GM23248 (cell line): ENCODE measurements around the gene LRRC51. TPM values are rescaled to one million over a fixed set of nuclear protein-coding genes. Genes with fewer than 3 reads are reported as not detected.

ENCODE experiments used
- DNase-seq: peaks from one replicate; pipeline ENCODE4 v3.0.0-alpha.2; 2015
- H2AFZ ChIP-seq: fragments of 200-600 bp; sonication (generic); 2 replicates; pipeline ENCODE4 v1.6.1; 2016; ENCODE audit warnings: antibody characterized with exemption
- H3F3A ChIP-seq: fragments of 200-600 bp; sonication (generic); 2 replicates; pipeline ENCODE4 v1.6.1; 2016; ENCODE audit warnings: mild to moderate bottlenecking, antibody characterized with exemption, mixed run types; ENCODE audit not compliant: insufficient read depth
- H3K27ac ChIP-seq: fragments of 200-600 bp; sonication (generic); 2 replicates; pipeline ENCODE4 v1.5.1; 2016; ENCODE audit warnings: mild to moderate bottlenecking
- H3K27me3 ChIP-seq: fragments of 200-600 bp; sonication (generic); replicated peaks from 2 replicates; pipeline ENCODE4 v1.6.1; 2016; ENCODE audit warnings: mild to moderate bottlenecking; ENCODE audit not compliant: insufficient read depth
- H3K36me3 ChIP-seq: fragments of 200-600 bp; sonication (generic); 2 replicates; pipeline ENCODE4 v1.6.1; 2016; ENCODE audit warnings: low read depth, mild to moderate bottlenecking
- H3K4me1 ChIP-seq: fragments of 200-600 bp; sonication (generic); 2 replicates; pipeline ENCODE4 v1.6.1; 2016; ENCODE audit warnings: mild to moderate bottlenecking; ENCODE audit not compliant: insufficient read depth
- H3K4me2 ChIP-seq: fragments of 200-600 bp; sonication (generic); one replicate; pipeline ENCODE4 v1.6.1; 2016; ENCODE audit warnings: mild to moderate bottlenecking; ENCODE audit not compliant: unreplicated experiment
- H3K4me3 ChIP-seq: fragments of 200-600 bp; sonication (generic); 2 replicates; pipeline ENCODE4 v1.5.1; 2016; ENCODE audit warnings: mild to moderate bottlenecking
- H3K79me2 ChIP-seq: fragments of 200-600 bp; sonication (generic); 2 replicates; pipeline ENCODE4 v1.6.1; 2016; ENCODE audit warnings: mild to moderate bottlenecking; ENCODE audit not compliant: insufficient read depth
- H3K9ac ChIP-seq: fragments of 200-600 bp; sonication (generic); 2 replicates; pipeline ENCODE4 v1.6.1; 2016; ENCODE audit warnings: mild to moderate bottlenecking
- H3K9me2 ChIP-seq: fragments of 200-600 bp; sonication (generic); 2 replicates; pipeline ENCODE4 v1.6.1; 2016; ENCODE audit warnings: mixed run types, mild to moderate bottlenecking, moderate library complexity; ENCODE audit not compliant: insufficient read depth
- H3K9me3 ChIP-seq: fragments of 200-600 bp; sonication (generic); one replicate; pipeline ENCODE4 v1.6.1; 2017; ENCODE audit warnings: low read depth
- H4K20me1 ChIP-seq: fragments of 200-600 bp; sonication (generic); 2 replicates; pipeline ENCODE4 v1.6.0; 2016; ENCODE audit not compliant: insufficient read depth
- EZH2 ChIP-seq: fragments of 200-600 bp; sonication (generic); IDR thresholded peaks from 2 replicates; pipeline ENCODE4 v1.6.1; 2018; ENCODE audit warnings: antibody characterized with exemption, mild to moderate bottlenecking; ENCODE audit not compliant: insufficient read depth, poor library complexity, severe bottlenecking
- EZH2phosphoT487 ChIP-seq: fragments of 200-600 bp; sonication (generic); IDR thresholded peaks from 2 replicates; pipeline ENCODE4 v1.6.1; 2018; ENCODE audit warnings: antibody characterized with exemption, moderate library complexity, mild to moderate bottlenecking, low read depth; ENCODE audit not compliant: insufficient read depth
- WGBS, 2 experiments: methylation state at CpG; one replicate each; pipeline ENCODE4 v1.1.6; 2015 to 2017; ENCODE audit warnings: low lambda C conversion rate in 2 of 2, low coverage in 1 of 2; ENCODE audit errors: missing lambda C conversion rate in 2 of 2; 5-methylcytosine and 5-hydroxymethylcytosine counted together
- in situ Hi-C: fragments of 300-500 bp; cut with MboI; formaldehyde crosslinking; loops from 2 replicates; pipeline ENCODE4 v1.15.0; 2020
- polyA plus RNA-seq: library from polyadenylated mRNA; unstranded; fragments of >200 nt; fragmentation: Nextera tagmentation; extraction: Ambion mirVana; gene quantifications from 2 replicates; pipeline ENCODE4 v1.2.1, GENCODE V29; 2016
- total RNA-seq: library from RNA; depleted of rRNA; stranded (reverse); fragments of >200 nt; shearing (Covaris generic); gene quantifications from 2 replicates; pipeline ENCODE4 v1.2.3, GENCODE V29; 2014

The LRRC51 gene
- total and polyA plus RNA-seq, 2 experiments from 2014 or later, result 7.5 to 7.8 TPM

DNA sequence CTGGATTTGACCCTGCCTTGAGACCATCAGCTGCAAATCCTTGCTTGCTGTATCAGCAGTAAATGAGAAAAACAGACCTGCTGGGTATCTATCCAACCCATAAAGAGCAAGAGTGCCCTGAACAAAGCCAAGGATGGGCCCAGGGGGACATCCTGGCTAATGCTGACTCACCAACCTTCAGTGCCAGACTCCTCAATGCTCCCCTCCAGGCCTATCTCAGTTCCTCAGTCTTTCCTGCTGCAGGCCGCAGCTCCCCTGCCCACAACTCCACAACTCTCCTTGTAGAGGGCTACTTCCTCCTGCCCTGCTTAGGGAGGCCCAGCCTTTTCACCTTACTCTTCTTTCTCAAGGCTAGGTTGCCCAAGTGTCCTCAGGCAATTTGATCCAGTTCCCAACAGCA lies 19.8 kb downstream of the LRRC51 start:
- peaks cover 21% of the 10 kb centered on the region for H3K4me1 ChIP-seq
- no peak for TF ChIP-seq EZH2phosphoT487
- TF ChIP-seq EZH2, result no peak
- H3K27ac ChIP-seq, result no peak overlapping the region
- peak overlapping the region; percentile 94; the same call in 1 of the 2 replicates for H3K9ac ChIP-seq
- WGBS, 2 experiments, result 100% methylated on average over 1 of the region's 1 CpG
- H3K27me3 ChIP-seq, result no peaks in the 10 kb centered on the region
- H3K9me2 ChIP-seq, result no peaks in the 10 kb centered on the region
- H3K79me2 ChIP-seq, result peaks cover 44% of the 10 kb centered on the region
- in situ Hi-C loops, result no loop called here
- no peaks in the 10 kb centered on the region for H4K20me1 ChIP-seq
- peak overlapping the region; percentile 12 for H3K4me2 ChIP-seq
- no peak overlapping the region for H2AFZ ChIP-seq
- H3K9me3 ChIP-seq, result no peaks in the 10 kb centered on the region
- H3F3A ChIP-seq, result peaks cover 11% of the 10 kb centered on the region
- no peak overlapping the region for H3K4me3 ChIP-seq
- peaks cover 17% of the 10 kb centered on the region; the same call in 1 of the 2 replicates for H3K36me3 ChIP-seq
- peak; percentile 27 for DNase-seq

DNA sequence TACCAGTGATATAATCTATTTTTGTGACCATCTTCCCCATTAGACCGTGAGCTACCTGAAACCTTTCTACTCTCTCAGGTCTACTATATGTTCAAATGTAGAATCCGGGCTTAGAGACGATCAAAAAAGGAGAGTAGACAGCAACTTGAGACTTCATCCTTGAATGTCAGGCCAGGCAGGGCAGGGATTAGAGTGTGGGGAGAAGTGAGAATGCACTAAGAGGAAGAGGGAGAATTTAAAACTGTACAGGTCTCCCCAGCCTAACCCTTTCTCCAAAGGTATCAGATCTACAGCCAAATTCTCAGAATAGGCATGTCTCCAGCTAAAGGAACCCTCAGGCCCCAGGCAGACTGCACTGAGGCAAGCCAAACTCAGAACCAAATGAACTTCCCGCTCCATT lies 21.5 kb downstream of the LRRC51 start:
- Histone ChIP-seq H3F3A (peaks cover 11% of the 10 kb centered on the region), H3K4me2 (peak overlapping the region; percentile 94), H3K27ac (peak overlapping the region; percentile 84), H3K9me2 (no peaks in the 10 kb centered on the region), H3K9me3 (no peaks in the 10 kb centered on the region), H3K4me3 (peak overlapping the region; percentile 97), H4K20me1 (no peaks in the 10 kb centered on the region), H3K79me2 (peaks cover 44% of the 10 kb centered on the region), H3K9ac (peak overlapping the region; percentile 94), H2AFZ (peak overlapping the region; percentile 59; the same call in 1 of the 2 replicates), H3K36me3 (peaks cover 10% of the 10 kb centered on the region; the same call in 1 of the 2 replicates), H3K27me3 (no peaks in the 10 kb centered on the region), H3K4me1 (peaks cover 21% of the 10 kb centered on the region)
- in situ Hi-C loops, result no loop called here
- peak; percentile 27 for DNase-seq
- no peak for TF ChIP-seq EZH2
- no peak for TF ChIP-seq EZH2phosphoT487
- WGBS, 2 experiments, result 47 to 48% methylated on average over 4 of the region's 4 CpGs

DNA sequence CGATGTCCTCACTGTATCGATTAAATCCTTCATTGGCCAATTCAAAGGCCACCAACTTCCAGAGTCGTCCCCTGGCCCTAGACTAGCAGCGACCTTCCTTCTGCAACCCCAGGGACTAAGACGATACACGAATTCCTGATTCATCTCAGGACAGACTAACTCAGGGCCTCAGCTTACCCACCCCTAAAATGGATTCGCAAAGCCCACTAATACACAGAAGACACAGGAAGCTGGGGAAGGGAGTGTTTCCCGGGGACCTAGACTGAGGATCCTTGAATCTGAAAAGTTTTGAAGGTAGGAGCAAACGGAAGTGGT lies 21.9 kb downstream of the LRRC51 start:
- no peak for TF ChIP-seq EZH2phosphoT487
- TF ChIP-seq EZH2, result no peak
- Histone ChIP-seq H3K9me2 (no peaks in the 10 kb centered on the region), H3K27me3 (no peaks in the 10 kb centered on the region), H3K4me2 (peak overlapping the region; percentile 94), H3K36me3 (peaks cover 6% of the 10 kb centered on the region; the same call in 1 of the 2 replicates), H3K9ac (peak overlapping the region; percentile 94), H3K4me1 (peaks cover 21% of the 10 kb centered on the region), H4K20me1 (no peaks in the 10 kb centered on the region), H3K4me3 (peak overlapping the region; percentile 97), H3K27ac (peak overlapping the region; percentile 84), H3F3A (peaks cover 11% of the 10 kb centered on the region), H2AFZ (peak overlapping the region; percentile 59), H3K9me3 (no peaks in the 10 kb centered on the region), H3K79me2 (peaks cover 44% of the 10 kb centered on the region)
- WGBS, 2 experiments, result 1% methylated on average over 9 of the region's 9 CpGs
- in situ Hi-C loops, result no loop called here
- no peak for DNase-seq

DNA sequence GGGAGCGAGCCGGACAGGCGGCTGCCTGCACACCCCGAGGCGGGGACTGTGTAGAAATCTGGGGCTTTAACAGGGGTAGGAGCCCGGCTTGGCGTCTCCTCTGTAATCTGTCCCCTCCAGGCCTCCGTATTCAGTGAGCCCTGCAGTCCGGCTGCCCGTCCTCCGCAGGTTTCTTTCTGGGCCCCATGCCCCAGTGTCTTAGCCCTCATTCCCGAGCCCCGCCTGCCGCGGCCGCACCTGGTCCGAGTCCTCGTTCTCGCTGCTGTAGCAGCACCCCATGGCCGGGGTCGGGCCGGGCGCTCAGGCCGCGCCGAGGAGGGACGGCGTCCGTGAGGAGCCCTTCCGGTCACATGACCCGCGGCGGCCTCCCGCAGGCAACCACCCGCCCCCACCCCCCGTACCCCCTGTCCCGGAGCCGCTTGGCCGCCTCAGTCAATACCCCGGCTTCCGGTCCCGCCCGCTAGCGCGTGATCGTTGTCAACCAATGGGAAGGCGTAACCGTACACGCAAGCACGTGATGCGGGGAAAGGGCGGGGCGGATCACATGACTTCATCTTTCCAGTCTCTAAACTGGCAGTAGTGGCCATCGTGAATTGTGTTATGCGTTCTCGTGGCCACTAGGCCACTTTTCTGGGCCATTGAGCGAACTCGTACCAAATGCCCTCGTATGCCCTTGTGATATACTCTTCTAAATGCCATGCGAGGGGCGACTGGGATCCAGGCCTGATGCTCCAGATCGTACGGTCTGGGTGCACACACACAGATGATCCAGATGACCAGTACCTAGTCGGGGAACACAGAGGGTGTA lies 22.5 kb downstream of the LRRC51 start, which contains the start of gene LAMTOR1:
Gene LAMTOR1 (minus strand): TSS at position 352 of the 808 bp plus-strand sequence. CDS start 73 bp downstream, at position 279.
- Histone ChIP-seq H3K4me2 (peak within 1 kb of the TSS; percentile 94), H3K36me3 (0 out of 2 replicates have a peak, but pooled peaks cover 3% of the 10 kb centered on the region), H3K79me2 (peaks cover 44% of the 10 kb centered on the region), H3K4me3 (peak within 1 kb of the TSS; percentile 97), H4K20me1 (no peaks in the 10 kb centered on the region), H3K9me2 (no peaks in the 10 kb centered on the region), H3K4me1 (peaks cover 21% of the 10 kb centered on the region), H2AFZ (peak within 1 kb of the TSS; percentile 75), H3F3A (peaks cover 11% of the 10 kb centered on the region), H3K27me3 (no peaks in the 10 kb centered on the region), H3K9me3 (no peaks in the 10 kb centered on the region), H3K27ac (peak within 1 kb of the TSS; percentile 84), H3K9ac (peak within 1 kb of the TSS; percentile 94)
- in situ Hi-C loops, result no loop called here
- 4% methylated on average over 53 to 63 of the region's 64 CpGs for WGBS, 2 experiments
- TF ChIP-seq EZH2 (no peak), EZH2phosphoT487 (no peak)
- DNase-seq, result peak; percentile 100
